ENCODE data around the gene MTHFR.

GRCh38 chr1:11800756-11801433, 4.9 kb downstream of the MTHFR start:
- TF ChIP-seq, protein P1, sequence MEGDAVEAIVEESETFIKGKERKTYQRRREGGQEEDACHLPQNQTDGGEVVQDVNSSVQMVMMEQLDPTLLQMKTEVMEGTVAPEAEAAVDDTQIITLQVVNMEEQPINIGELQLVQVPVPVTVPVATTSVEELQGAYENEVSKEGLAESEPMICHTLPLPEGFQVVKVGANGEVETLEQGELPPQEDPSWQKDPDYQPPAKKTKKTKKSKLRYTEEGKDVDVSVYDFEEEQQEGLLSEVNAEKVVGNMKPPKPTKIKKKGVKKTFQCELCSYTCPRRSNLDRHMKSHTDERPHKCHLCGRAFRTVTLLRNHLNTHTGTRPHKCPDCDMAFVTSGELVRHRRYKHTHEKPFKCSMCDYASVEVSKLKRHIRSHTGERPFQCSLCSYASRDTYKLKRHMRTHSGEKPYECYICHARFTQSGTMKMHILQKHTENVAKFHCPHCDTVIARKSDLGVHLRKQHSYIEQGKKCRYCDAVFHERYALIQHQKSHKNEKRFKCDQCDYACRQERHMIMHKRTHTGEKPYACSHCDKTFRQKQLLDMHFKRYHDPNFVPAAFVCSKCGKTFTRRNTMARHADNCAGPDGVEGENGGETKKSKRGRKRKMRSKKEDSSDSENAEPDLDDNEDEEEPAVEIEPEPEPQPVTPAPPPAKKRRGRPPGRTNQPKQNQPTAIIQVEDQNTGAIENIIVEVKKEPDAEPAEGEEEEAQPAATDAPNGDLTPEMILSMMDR (IDR thresholded peaks at IDR 0.05; ENCODE audit: low read length), result no peak
- TF ChIP-seq EZH2 (IDR thresholded peaks at IDR 0.05; ENCODE audit: borderline replicate concordance, low read length), result no peak
